ENCODE results near the gene JCHAIN. TPM values are rescaled to one million over a fixed set of nuclear protein-coding genes. Genes with fewer than 3 reads are reported as not detected.

Gene JCHAIN
- 0.12 and 0.13 TPM in 2 replicates for total RNA-seq

DNA sequence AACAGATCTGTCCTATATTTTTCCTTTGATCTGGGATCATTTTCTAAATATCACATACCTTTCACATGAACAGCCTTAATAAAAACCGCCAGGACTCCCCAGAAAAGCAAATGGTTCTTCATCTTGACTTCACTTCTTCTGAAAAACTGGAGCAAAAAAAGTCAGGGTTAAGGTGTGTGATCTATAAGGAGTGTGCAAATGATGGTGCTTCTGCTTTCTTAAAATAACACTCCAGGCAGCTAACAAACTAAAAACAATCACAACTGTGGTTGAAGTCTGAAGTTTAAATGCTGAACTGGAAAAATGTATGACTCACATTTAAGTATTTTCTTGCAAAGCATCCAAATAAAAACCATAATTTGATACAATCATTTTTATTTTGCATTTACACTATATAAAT lies at the start of gene JCHAIN:
Gene JCHAIN, minus strand, starts transcription at position 140 of the 400 bp plus-strand sequence. Its CDS starts 18 bp downstream, at position 122.

GRCh38 chr4:70687821-70688794 lies 21.8 kb upstream of the JCHAIN start, which contains the start of gene UTP3:
Gene UTP3 (plus strand): TSS chr4:70688532. CDS start chr4:70688678, 146 bp downstream.

DNA sequence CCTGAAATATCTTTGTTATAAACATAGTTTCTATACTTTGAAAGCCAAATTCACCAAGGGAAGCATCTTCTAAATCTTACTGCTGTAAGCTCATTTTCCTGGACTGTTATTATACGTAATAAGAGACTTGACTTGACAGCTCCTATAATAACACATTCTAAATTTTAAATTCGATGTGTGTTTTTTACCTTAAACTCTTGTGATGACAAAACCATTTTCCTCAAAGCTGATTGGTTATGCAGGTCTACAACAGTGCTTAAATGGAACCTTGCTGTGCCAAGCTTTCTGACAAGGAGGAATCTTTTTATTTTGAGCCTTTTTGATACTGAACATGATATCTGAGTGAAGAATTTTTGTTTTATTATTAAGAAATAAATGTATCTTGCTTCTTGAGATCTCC lies 37.9 kb downstream of the JCHAIN start, which contains the start of gene ENAM:
Gene ENAM, plus strand, starts transcription at position 301 of the 400 bp plus-strand sequence. CDS start 757 bp downstream, outside the sequence.

Other genes with a start within 250 kb of the JCHAIN start
- not detected in 2 replicates for gene MUC7, start 194.3 kb downstream of the JCHAIN start, total RNA-seq
- gene AMTN, start 147.9 kb downstream of the JCHAIN start, total RNA-seq: 0.12 TPM in 1 of 2 replicates, not detected in the other
- gene AMBN, start 74.3 kb downstream of the JCHAIN start, total RNA-seq: not detected in 2 replicates
- under 0.01 and 0.12 TPM in 2 replicates for gene ENAM, start 37.8 kb downstream of the JCHAIN start, total RNA-seq
- 21.0 and 26.0 TPM in 2 replicates for gene UTP3, start 22.0 kb upstream of the JCHAIN start, total RNA-seq
- 32.0 and 48.2 TPM in 2 replicates for gene RUFY3, start 55.5 kb upstream of the JCHAIN start, total RNA-seq
- 79.7 and 87.2 TPM in 2 replicates for gene GRSF1, start 173.4 kb upstream of the JCHAIN start, total RNA-seq
- 9.1 and 11.3 TPM in 2 replicates for gene MOB1B, start 235.9 kb upstream of the JCHAIN start, total RNA-seq